Activated CD4-positive, alpha-beta T cell treated with anti-CD3 and anti-CD28 coated beads for 36 hours (primary cell): ENCODE measurements around the gene C1QTNF8. TPM values are rescaled to one million over a fixed set of nuclear protein-coding genes. Genes with fewer than 3 reads are reported as not detected.

Experiments
- ATAC-seq: fragments of 200-7000 bp; cut with Tn5 transposase; one replicate; pipeline ENCODE4 v1.10.0; 2021; ENCODE audit warnings: mild to moderate bottlenecking, moderate library complexity
- CTCF ChIA-PET: fragments of 350-600 bp; sonication (Branson Sonifier 250); formaldehyde crosslinking; loops from one replicate; lab custom pipeline; 2021; ENCODE audit warnings: antibody characterized with exemption; lab: Charles Lee
- POLR2A ChIA-PET: fragments of 350-600 bp; sonication (Branson Sonifier 250); formaldehyde crosslinking; loops from one replicate; lab custom pipeline; 2021; ENCODE audit warnings: antibody characterized with exemption, inconsistent platforms; lab: Charles Lee
- DNase-seq: peaks from one replicate; pipeline ENCODE4 v3.0.0-alpha.2; 2020
- H3K27ac Mint-ChIP-seq: one replicate; pipeline ENCODE4 v1.8.0; 2021; ENCODE audit warnings: mixed read lengths
- H3K27me3 Mint-ChIP-seq: one replicate; pipeline ENCODE4 v1.8.0; 2021; ENCODE audit warnings: mixed read lengths
- H3K36me3 Mint-ChIP-seq: one replicate; pipeline ENCODE4 v1.8.0; 2021; ENCODE audit warnings: low read depth, mixed read lengths
- H3K4me1 Mint-ChIP-seq: one replicate; pipeline ENCODE4 v1.8.0; 2021; ENCODE audit warnings: mixed read lengths
- H3K4me3 Mint-ChIP-seq: one replicate; pipeline ENCODE4 v1.8.0; 2021; ENCODE audit warnings: mild to moderate bottlenecking, moderate library complexity, mixed read lengths
- H3K9me3 Mint-ChIP-seq: one replicate; pipeline ENCODE4 v1.8.0; 2021; ENCODE audit warnings: low read depth, mixed read lengths
- intact Hi-C, 2 experiments: fragments of 100-400 bp; cut with DNase I in 1 of 2; cut with micrococcal nuclease in 1 of 2; formaldehyde crosslinking; loops; one replicate each; pipeline versions ENCODE4 v1.14.2 to v1.15.1; 2022 to 2024; cut with DNase I, micrococcal nuclease
- total RNA-seq, 2 experiments: library from RNA; stranded (reverse); gene quantifications; one replicate each; pipeline ENCODE4 v1.2.3, GENCODE V29; 2021

The C1QTNF8 gene
- total RNA-seq, 2 experiments from 2014 or later: not detected

DNA sequence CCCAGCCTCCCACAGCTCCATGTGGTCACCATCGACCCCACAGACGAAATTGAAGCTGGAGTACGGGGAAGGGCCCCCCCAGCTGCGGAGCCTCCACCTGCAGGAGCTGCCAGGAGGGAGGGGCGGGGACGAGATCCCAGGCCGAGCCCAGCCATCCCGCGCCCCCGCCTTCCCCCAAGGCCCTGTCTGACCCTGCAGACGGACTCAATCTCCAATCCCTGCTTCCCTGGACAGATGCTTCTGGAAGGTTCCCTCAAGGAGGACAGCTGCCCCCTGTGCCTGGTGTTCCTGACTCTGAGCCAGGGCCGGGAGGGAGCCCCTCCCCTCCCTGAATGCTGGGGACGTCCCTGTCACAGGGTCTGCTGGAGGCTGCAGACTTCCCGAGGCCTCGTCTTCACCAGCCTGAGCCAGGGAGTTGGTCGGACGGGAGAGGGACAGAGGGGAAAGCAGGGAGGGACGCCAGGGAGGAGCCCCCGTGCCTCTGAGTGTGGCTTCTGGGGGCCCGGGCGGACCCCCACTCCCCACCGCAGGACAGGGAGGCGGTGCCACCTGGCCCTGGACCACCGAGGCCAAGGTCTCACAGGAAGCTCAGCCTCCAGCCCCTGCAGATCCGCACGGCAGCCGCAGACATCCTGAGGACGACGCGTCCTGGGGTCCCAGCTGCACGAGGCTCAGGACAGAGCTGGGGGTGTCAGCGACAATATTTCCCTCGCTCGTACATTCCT is 21.3 kb upstream of the C1QTNF8 start:
- Mint-ChIP-seq H3K36me3 (no peaks in the 10 kb centered on the region), H3K27ac (no peak overlapping the region), H3K27me3 (no peaks in the 10 kb centered on the region), H3K4me1 (no peaks in the 10 kb centered on the region), H3K4me3 (no peak overlapping the region), H3K9me3 (no peaks in the 10 kb centered on the region)
- CTCF ChIA-PET: no interaction called here
- intact Hi-C loops: no loop called here
- POLR2A ChIA-PET: no interaction called here
- no peak for DNase-seq
- no peak for ATAC-seq

GRCh38 chr16:1116693-1117077 is 20.6 kb upstream of the C1QTNF8 start:
- Mint-ChIP-seq H3K9me3 (no peaks in the 10 kb centered on the region), H3K27me3 (no peaks in the 10 kb centered on the region), H3K27ac (no peak overlapping the region), H3K36me3 (no peaks in the 10 kb centered on the region), H3K4me3 (no peak overlapping the region), H3K4me1 (no peaks in the 10 kb centered on the region)
- ATAC-seq: no peak
- intact Hi-C loops: no loop called here
- DNase-seq: no peak
- ChIA-PET CTCF (no interaction called here), POLR2A (no interaction called here)

DNA sequence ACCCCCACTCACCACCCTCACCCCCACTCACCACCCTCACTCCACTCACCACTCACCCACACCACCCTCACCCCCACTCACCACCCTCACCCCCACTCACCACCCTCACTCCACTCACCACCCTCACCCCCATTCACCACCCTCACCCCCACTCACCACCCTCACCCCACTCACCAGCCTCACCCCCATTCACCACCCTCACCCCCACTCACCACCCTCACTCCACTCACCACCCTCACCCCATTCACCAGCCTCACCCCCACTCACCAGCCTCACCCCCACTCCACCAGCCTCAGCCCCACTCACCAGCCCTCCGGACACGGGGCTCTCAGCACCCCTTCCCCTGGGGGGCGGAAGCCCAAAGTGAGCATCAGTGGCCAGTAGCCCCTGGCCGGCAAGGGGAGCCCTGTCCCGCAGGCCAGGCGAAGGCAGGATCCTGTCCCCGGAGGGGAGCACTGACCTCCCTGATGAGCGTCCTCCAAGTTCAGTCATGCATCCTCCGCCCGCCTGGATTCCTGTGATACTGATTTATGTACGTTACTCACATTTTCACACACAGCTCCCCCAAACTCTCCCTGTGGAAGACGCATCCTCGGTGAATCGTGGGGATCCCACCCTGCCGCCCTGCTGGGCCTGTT is 18.0 kb upstream of the C1QTNF8 start:
- ATAC-seq: no peak
- POLR2A ChIA-PET: no interaction called here
- peaks cover 2% of the 10 kb centered on the region for H3K27me3 Mint-ChIP-seq

GRCh38 chr16:1113489-1113888 is 17.4 kb upstream of the C1QTNF8 start:
- ChIA-PET CTCF (no interaction called here), POLR2A (no interaction called here)
- H3K27ac Mint-ChIP-seq: no peak overlapping the region
- DNase-seq (no peak), ATAC-seq (no peak)
- intact Hi-C loops: no loop called here
- H3K36me3 Mint-ChIP-seq: no peaks in the 10 kb centered on the region
- no peak overlapping the region for H3K4me3 Mint-ChIP-seq
- no peaks in the 10 kb centered on the region for H3K9me3 Mint-ChIP-seq
- peaks cover 2% of the 10 kb centered on the region for H3K27me3 Mint-ChIP-seq
- no peaks in the 10 kb centered on the region for H3K4me1 Mint-ChIP-seq

More for the DNA sequence above, 18.0 kb upstream of the C1QTNF8 start:
- Mint-ChIP-seq H3K36me3 (no peaks in the 10 kb centered on the region), H3K9me3 (no peaks in the 10 kb centered on the region), H3K4me1 (no peaks in the 10 kb centered on the region), H3K4me3 (no peak overlapping the region), H3K27ac (no peak overlapping the region)
- no peak for DNase-seq
- intact Hi-C loops: no loop called here
- CTCF ChIA-PET: no interaction called here

- intact Hi-C loops: no loop called here
- no peaks in the 10 kb centered on the region for H3K4me1 Mint-ChIP-seq
- no peak overlapping the region for H3K4me3 Mint-ChIP-seq
- peaks cover 2% of the 10 kb centered on the region for H3K27me3 Mint-ChIP-seq
- no peak overlapping the region for H3K27ac Mint-ChIP-seq
- H3K36me3 Mint-ChIP-seq: no peaks in the 10 kb centered on the region
- ChIA-PET CTCF (no interaction called here), POLR2A (no interaction called here)
- H3K9me3 Mint-ChIP-seq: no peaks in the 10 kb centered on the region
- ATAC-seq: no peak
- no peak for DNase-seq
Observed at GRCh38 chr16:1112506-1113184, 16.6 kb upstream of the C1QTNF8 start.

- Mint-ChIP-seq H3K9me3 (no peaks in the 10 kb centered on the region), H3K4me1 (no peaks in the 10 kb centered on the region), H3K36me3 (no peaks in the 10 kb centered on the region), H3K27ac (no peak overlapping the region), H3K27me3 (peaks cover 6% of the 10 kb centered on the region), H3K4me3 (no peak overlapping the region)
- DNase-seq: no peak
- POLR2A ChIA-PET: no interaction called here
- intact Hi-C loops: no loop called here
- no peak for ATAC-seq
- CTCF ChIA-PET: no interaction called here
Observed at GRCh38 chr16:1109648-1110047, 13.6 kb upstream of the C1QTNF8 start.

- intact Hi-C loops: no loop called here
- Mint-ChIP-seq H3K4me1 (no peaks in the 10 kb centered on the region), H3K27me3 (peaks cover 10% of the 10 kb centered on the region), H3K9me3 (no peaks in the 10 kb centered on the region), H3K27ac (no peak overlapping the region), H3K4me3 (no peak overlapping the region), H3K36me3 (no peaks in the 10 kb centered on the region)
- ATAC-seq (no peak), DNase-seq (no peak)
- ChIA-PET CTCF (no interaction called here), POLR2A (no interaction called here)
Observed at GRCh38 chr16:1108299-1109252, 12.5 kb upstream of the C1QTNF8 start.

- Mint-ChIP-seq H3K4me1 (no peaks in the 10 kb centered on the region), H3K27me3 (peaks cover 10% of the 10 kb centered on the region), H3K4me3 (no peak overlapping the region), H3K27ac (no peak overlapping the region), H3K36me3 (no peaks in the 10 kb centered on the region), H3K9me3 (no peaks in the 10 kb centered on the region)
- ATAC-seq (no peak), DNase-seq (no peak)
- POLR2A ChIA-PET: no interaction called here
- CTCF ChIA-PET: no interaction called here
- intact Hi-C loops: loop anchor here in 1 of 2 experiments (2.0 kb wide), 1 partner anchor 87 kb away; no protein-coding TSS in a partner anchor
Observed at GRCh38 chr16:1107731-1108130, 11.7 kb upstream of the C1QTNF8 start.

- ChIA-PET POLR2A (no interaction called here), CTCF (interaction anchor here (0.6 kb wide), 1 partner anchor 63 kb away, joined by 3 read pairs; no protein-coding TSS in a partner anchor)
- no peak overlapping the region for H3K4me3 Mint-ChIP-seq
- H3K9me3 Mint-ChIP-seq: no peaks in the 10 kb centered on the region
- no peaks in the 10 kb centered on the region for H3K4me1 Mint-ChIP-seq
- H3K36me3 Mint-ChIP-seq: no peaks in the 10 kb centered on the region
- DNase-seq: no peak
- intact Hi-C loops: loop anchor here in 1 of 2 experiments (2.0 kb wide), 1 partner anchor 88 kb away; no protein-coding TSS in a partner anchor
- H3K27ac Mint-ChIP-seq: no peak overlapping the region
- H3K27me3 Mint-ChIP-seq: peaks cover 10% of the 10 kb centered on the region
- no peak for ATAC-seq
Observed at GRCh38 chr16:1107141-1107540, 11.1 kb upstream of the C1QTNF8 start.

- H3K27ac Mint-ChIP-seq: no peak overlapping the region
- CTCF ChIA-PET: interaction anchor here (0.6 to 0.7 kb wide), 2 partner anchors 63 to 979 kb away, joined by 3 to 4 read pairs; no protein-coding TSS in a partner anchor
- H3K4me3 Mint-ChIP-seq: no peak overlapping the region
- ATAC-seq (no peak), DNase-seq (no peak)
- H3K9me3 Mint-ChIP-seq: no peaks in the 10 kb centered on the region
- POLR2A ChIA-PET: no interaction called here
- H3K27me3 Mint-ChIP-seq: peaks cover 10% of the 10 kb centered on the region
- no peaks in the 10 kb centered on the region for H3K36me3 Mint-ChIP-seq
- H3K4me1 Mint-ChIP-seq: no peaks in the 10 kb centered on the region
- intact Hi-C loops: loop anchor here (1.0 to 2.0 kb wide), 2 partner anchors 88 kb away; no protein-coding TSS in a partner anchor
Observed at GRCh38 chr16:1106659-1107058, 10.6 kb upstream of the C1QTNF8 start.
